Prostate gland (tissue), 2 donors: Measurements from ENCODE around the gene PET100. TPM values are rescaled to one million over a fixed set of nuclear protein-coding genes. Genes with fewer than 3 reads are reported as not detected.

ENCODE experiments used
- DNase-seq: peaks from one replicate; pipeline ENCODE4 v3.0.0-alpha.2; 2019; ENCODE audit warnings: low spot score
- H3K27ac ChIP-seq, 2 donors: fragments of 200-600 bp; sonication (generic); 2 replicates each; pipeline ENCODE4 v1.5.1; 2017 to 2019
- H3K27me3 ChIP-seq: fragments of 200-600 bp; sonication (generic); replicated peaks from 2 replicates; pipeline ENCODE4 v1.5.1; 2019; ENCODE audit not compliant: insufficient read depth
- H3K36me3 ChIP-seq, 2 donors: fragments of 200-600 bp; sonication (generic); 1 replicate in 1 of 2; 2 replicates in 1 of 2; pipeline versions ENCODE4 v1.5.1 to v1.8.1; 2017 to 2019
- H3K4me1 ChIP-seq: fragments of 200-600 bp; sonication (generic); replicated peaks from 2 replicates; pipeline ENCODE4 v1.5.1; 2019
- H3K4me3 ChIP-seq, 2 donors: fragments of 200-600 bp; sonication (generic); 2 replicates each; pipeline ENCODE4 v1.5.1; 2017 to 2019
- H3K9me3 ChIP-seq: fragments of 200-600 bp; sonication (generic); 2 replicates; pipeline ENCODE4 v1.5.1; 2017
- POLR2A ChIP-seq: fragments of 450-650 bp; IDR thresholded peaks from one replicate; pipeline ENCODE4 v1.6.1; 2016; ENCODE audit warnings: antibody characterized with exemption, mild to moderate bottlenecking
- POLR2AphosphoS5 ChIP-seq: sonication (generic); formaldehyde crosslinking; IDR thresholded peaks from one replicate; pipeline ENCODE4 v1.6.1; 2017; ENCODE audit warnings: antibody characterized with exemption
- WGBS: methylation state at CpG from one replicate; pipeline ENCODE4 v1.1.5; 2018; 5-methylcytosine and 5-hydroxymethylcytosine counted together
- intact Hi-C: fragments of 100-400 bp; cut with DNase I; formaldehyde crosslinking; loops from one replicate; pipeline ENCODE4 v1.14.2; 2022
- total RNA-seq, 2 donors: library from RNA; depleted of rRNA; stranded (reverse); fragments of >200 nt; gene quantifications; one replicate each; pipeline ENCODE4 v1.1.0, GENCODE V29; 2016
- TF ChIP-seq, protein P1 (sequence below), 4 experiments: fragments of 200-600 bp in 2 of 4; fragments of 450-650 bp in 2 of 4; sonication (generic) in 2 of 4; IDR thresholded peaks; 1 replicate in 3 of 4; 2 replicates in 1 of 4; pipeline ENCODE4 v1.5.1; 2016 to 2019; ENCODE audit warnings: antibody characterized with exemption in 4 of 4, mild to moderate bottlenecking in 2 of 4, moderate library complexity in 2 of 4

PET100 gene
- total RNA-seq, 2 donors from 2014 or later, result 7.7 to 60.4 TPM

DNA sequence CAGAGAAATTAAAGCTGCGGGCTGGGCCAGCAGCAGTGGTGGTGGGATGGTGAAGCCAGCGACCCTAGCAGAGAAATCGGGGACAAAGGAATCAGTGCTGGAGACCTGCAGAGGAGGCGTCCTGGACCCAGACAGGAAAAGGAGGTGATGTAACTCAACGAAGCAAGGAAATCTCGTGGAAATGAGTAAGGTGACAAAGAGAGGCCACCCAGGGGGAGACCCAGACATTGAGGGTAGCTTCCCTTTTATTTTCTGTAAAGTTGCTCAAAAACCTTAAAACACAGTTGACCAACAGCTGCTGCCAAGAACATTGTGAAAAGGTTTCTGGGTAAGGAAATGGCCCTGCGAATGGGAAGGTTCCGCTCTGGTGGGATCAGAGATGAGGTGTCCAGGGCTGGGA lies 26.0 kb downstream of the PET100 start:
- Histone ChIP-seq H3K4me1 (no peaks in the 10 kb centered on the region), H3K9me3 (no peaks in the 10 kb centered on the region), H3K27ac (no peak overlapping the region), H3K36me3 (no peaks in the 10 kb centered on the region), H3K27me3 (no peaks in the 10 kb centered on the region), H3K4me3 (no peak overlapping the region)
- intact Hi-C loops, result loop anchor here (10.0 kb wide), 1 partner anchor 139 kb away; no protein-coding TSS in a partner anchor
- TF ChIP-seq POLR2AphosphoS5 (no peak), POLR2A (no peak)
- TF ChIP-seq, protein P1, sequence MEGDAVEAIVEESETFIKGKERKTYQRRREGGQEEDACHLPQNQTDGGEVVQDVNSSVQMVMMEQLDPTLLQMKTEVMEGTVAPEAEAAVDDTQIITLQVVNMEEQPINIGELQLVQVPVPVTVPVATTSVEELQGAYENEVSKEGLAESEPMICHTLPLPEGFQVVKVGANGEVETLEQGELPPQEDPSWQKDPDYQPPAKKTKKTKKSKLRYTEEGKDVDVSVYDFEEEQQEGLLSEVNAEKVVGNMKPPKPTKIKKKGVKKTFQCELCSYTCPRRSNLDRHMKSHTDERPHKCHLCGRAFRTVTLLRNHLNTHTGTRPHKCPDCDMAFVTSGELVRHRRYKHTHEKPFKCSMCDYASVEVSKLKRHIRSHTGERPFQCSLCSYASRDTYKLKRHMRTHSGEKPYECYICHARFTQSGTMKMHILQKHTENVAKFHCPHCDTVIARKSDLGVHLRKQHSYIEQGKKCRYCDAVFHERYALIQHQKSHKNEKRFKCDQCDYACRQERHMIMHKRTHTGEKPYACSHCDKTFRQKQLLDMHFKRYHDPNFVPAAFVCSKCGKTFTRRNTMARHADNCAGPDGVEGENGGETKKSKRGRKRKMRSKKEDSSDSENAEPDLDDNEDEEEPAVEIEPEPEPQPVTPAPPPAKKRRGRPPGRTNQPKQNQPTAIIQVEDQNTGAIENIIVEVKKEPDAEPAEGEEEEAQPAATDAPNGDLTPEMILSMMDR (IDR thresholded peaks at IDR 0.05), result no peak
- DNase-seq, result no peak
- 73% methylated on average over 8 of the region's 8 CpGs for WGBS

DNA sequence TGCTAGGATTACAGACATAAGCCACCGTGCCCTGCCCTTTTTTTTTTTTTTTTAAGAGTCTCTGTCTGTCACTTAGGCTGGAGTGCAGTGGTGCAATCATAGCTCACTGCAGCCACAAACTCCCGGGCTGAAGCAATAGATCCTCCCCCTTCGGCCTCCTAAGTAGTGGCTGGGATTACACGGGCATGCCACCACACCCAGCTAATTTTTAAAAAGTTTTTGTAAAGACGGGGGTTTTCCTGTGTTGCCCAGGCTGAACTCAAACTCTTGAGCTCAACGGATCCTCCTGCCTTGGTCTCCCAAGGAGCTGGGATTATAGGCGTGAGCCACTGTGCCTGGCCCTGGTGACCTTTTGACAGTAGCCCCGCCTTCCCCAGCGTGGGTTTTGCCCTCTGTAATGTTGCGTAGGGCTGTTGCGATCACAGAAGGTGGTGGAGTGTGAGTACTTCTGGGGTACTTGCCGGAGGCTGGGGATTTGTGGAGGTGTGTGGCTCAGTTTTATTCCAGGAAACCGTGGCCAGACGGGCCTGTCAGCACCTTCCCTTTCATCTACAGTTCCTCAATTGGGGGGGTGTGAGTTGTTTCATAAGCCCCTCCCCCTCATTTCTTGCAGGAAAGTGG lies 27.6 kb downstream of the PET100 start:
- no peak for DNase-seq
- Histone ChIP-seq H3K4me3 (no peak overlapping the region), H3K27me3 (no peaks in the 10 kb centered on the region), H3K4me1 (no peaks in the 10 kb centered on the region), H3K36me3 (no peaks in the 10 kb centered on the region), H3K9me3 (no peaks in the 10 kb centered on the region), H3K27ac (no peak overlapping the region)
- TF ChIP-seq POLR2AphosphoS5, result no peak
- TF ChIP-seq, protein P1 (IDR thresholded peaks at IDR 0.05), result no peak
- no peak for TF ChIP-seq POLR2A
- 48% methylated on average over 14 of the region's 14 CpGs for WGBS
- intact Hi-C loops, result loop anchor here (10.0 kb wide), 1 partner anchor 138 kb away; no protein-coding TSS in a partner anchor

- no peaks in the 10 kb centered on the region for H3K9me3 ChIP-seq
- no peak for TF ChIP-seq POLR2A
- TF ChIP-seq, protein P1 (IDR thresholded peaks at IDR 0.05), result no peak
- H3K4me3 ChIP-seq, result no peak overlapping the region
- no peaks in the 10 kb centered on the region for H3K36me3 ChIP-seq
- no peak for DNase-seq
- no peak overlapping the region for H3K27ac ChIP-seq
- no peaks in the 10 kb centered on the region for H3K4me1 ChIP-seq
- intact Hi-C loops, result loop anchor here (10.0 kb wide), 1 partner anchor 137 kb away; no protein-coding TSS in a partner anchor
- H3K27me3 ChIP-seq, result no peaks in the 10 kb centered on the region
- 30% methylated on average over 9 of the region's 9 CpGs for whole genome bisulfite sequencing
These were observed 28.7 kb downstream of the PET100 start for GRCh38 chr19:7658219-7658686.

DNA sequence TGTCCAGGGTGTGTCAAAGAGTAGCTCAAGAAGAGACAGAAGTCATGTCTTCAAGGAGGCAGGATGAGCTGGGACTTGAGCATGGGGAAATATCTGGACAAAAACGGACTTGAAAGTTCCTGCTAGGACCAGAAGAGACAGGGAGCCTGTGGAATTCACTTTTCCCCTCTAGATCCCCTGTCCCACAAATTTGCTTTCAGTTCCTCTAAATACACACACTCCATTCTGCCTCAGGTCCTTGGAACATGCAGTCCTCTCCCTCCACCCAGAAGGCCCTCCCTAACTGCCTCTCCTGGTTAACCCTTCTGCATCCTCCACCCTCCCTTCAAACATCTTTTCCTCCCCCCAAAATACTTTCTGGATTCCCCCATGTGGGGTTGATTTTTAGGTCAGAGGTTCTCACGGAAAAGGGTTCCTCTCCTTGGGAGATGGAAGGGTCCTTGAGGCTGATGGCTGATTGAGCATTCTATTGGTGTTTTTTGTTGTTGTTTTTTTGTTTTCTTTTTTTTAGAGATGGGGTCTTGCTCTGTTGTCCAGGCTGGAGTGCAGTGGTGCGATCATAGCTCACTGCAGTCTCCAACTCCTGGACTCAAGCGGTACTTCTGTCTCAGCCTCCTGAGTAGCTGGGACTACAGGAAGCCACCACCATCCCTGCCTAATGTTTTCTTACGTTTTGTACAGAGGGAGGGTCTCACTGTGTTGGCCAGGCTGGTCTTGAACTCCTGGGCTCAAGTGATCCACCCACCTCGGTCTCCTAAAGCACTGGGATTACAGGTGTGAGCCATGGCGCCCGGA lies 32.3 kb downstream of the PET100 start:
- intact Hi-C loops, result no loop called here
- no peak for DNase-seq
- TF ChIP-seq, protein P1 (IDR thresholded peaks at IDR 0.05), result no peak
- TF ChIP-seq POLR2A (no peak), POLR2AphosphoS5 (no peak)
- Histone ChIP-seq H3K27ac (no peak overlapping the region), H3K4me1 (no peaks in the 10 kb centered on the region), H3K4me3 (no peak overlapping the region), H3K9me3 (no peaks in the 10 kb centered on the region), H3K36me3 (no peaks in the 10 kb centered on the region), H3K27me3 (no peaks in the 10 kb centered on the region)
- 78% methylated on average over 8 of the region's 8 CpGs for WGBS
